HepG2 (cell line): ENCODE measurements around the gene OBSL1. TPM values are rescaled to one million over a fixed set of nuclear protein-coding genes. Genes with fewer than 3 reads are reported as not detected.

ENCODE experiments used
- CENPX ChIP-seq: sonication (generic); formaldehyde crosslinking; IDR thresholded peaks from 2 replicates; pipeline ENCODE4 v1.9.0; 2021; ENCODE audit warnings: mild to moderate bottlenecking, missing genetic modification reagents, moderate library complexity
- CSRNP1 ChIP-seq: sonication (generic); formaldehyde crosslinking; IDR thresholded peaks from 2 replicates; pipeline ENCODE4 v1.8.1; 2023; ENCODE audit warnings: mild to moderate bottlenecking, missing genetic modification reagents
- HMG20A ChIP-seq: IDR thresholded peaks from 2 replicates; pipeline ENCODE4 v1.6.1; 2016; ENCODE audit warnings: borderline replicate concordance
- HNRNPUL1 ChIP-seq: fragments of 200-400 bp; formaldehyde crosslinking; IDR thresholded peaks from 2 replicates; pipeline ENCODE4 v1.6.1; 2017; ENCODE audit warnings: low read depth, mild to moderate bottlenecking, low read length, moderate library complexity
- KLF9 ChIP-seq: IDR thresholded peaks from 2 replicates; pipeline ENCODE4 v1.6.1; 2016; ENCODE audit warnings: low read depth
- NFE2 ChIP-seq: sonication (generic); formaldehyde crosslinking; IDR thresholded peaks from 2 replicates; pipeline ENCODE4 v1.4.0; 2020; ENCODE audit warnings: missing genetic modification reagents
- NKX3-1 ChIP-seq: sonication (generic); formaldehyde crosslinking; IDR thresholded peaks from 2 replicates; pipeline ENCODE4 v1.5.0; 2020; ENCODE audit warnings: missing genetic modification reagents
- REST ChIP-seq, 2 experiments: IDR thresholded peaks; 2 replicates each; pipeline ENCODE4 v1.6.1; 2011 to 2012; ENCODE audit warnings: low read length in 2 of 2, borderline replicate concordance in 1 of 2, low read depth in 1 of 2, mild to moderate bottlenecking in 1 of 2, moderate library complexity in 1 of 2
- SRSF1 ChIP-seq: fragments of 200-400 bp; formaldehyde crosslinking; optimal IDR thresholded peaks from 2 replicates; pipeline ENCODE3; 2017; ENCODE audit warnings: mild to moderate bottlenecking, low read depth, low read length, moderate library complexity
- TGIF2 ChIP-seq: IDR thresholded peaks from 2 replicates; pipeline ENCODE4 v1.6.1; 2016; ENCODE audit warnings: control low read depth, missing compliant biosample characterization
- ZBTB2 ChIP-seq: sonication (generic); formaldehyde crosslinking; IDR thresholded peaks from 2 replicates; pipeline ENCODE4 v1.8.0; 2022; ENCODE audit warnings: low read depth, missing genetic modification reagents
- ZNF142 ChIP-seq: sonication (generic); formaldehyde crosslinking; IDR thresholded peaks from 2 replicates; pipeline ENCODE4 v1.4.0; 2020; ENCODE audit warnings: missing genetic modification reagents
- ZNF792 ChIP-seq: IDR thresholded peaks from 2 replicates; pipeline ENCODE4 v1.6.1; 2016
- polyA plus RNA-seq, 8 experiments: library from polyadenylated mRNA; depleted of rRNA in 3 of 8; stranded (reverse) in 7 of 8; unstranded in 1 of 8; fragments of >200 nt; fragmentation: Illumina TruSeq in 4 of 8; extraction: Trizol in 4 of 8; gene quantifications; 2 replicates each; pipeline versions ENCODE4 v1.2.1 to v1.2.3, GENCODE V29; 2011 to 2016; ENCODE audit warnings: low read depth in 4 of 8, missing spikeins in 1 of 8, mixed read lengths in 1 of 8; ENCODE audit not compliant: insufficient read depth in 1 of 8
- total RNA-seq, 5 experiments: library from RNA; depleted of rRNA; stranded (reverse); fragments of >200 nt; fragmentation: Illumina TruSeq; extraction: Trizol; gene quantifications; 2 replicates each; pipeline ENCODE4 v1.2.3, GENCODE V29; 2016; ENCODE audit warnings: low read depth in 1 of 5
- TF ChIP-seq, protein P1 (sequence below): sonication (generic); formaldehyde crosslinking; IDR thresholded peaks from 2 replicates; pipeline ENCODE4 v1.5.0; 2020; ENCODE audit warnings: missing genetic modification reagents

OBSL1 gene
- total and polyA plus RNA-seq, 2 of the 13 experiments (the other 11 are each of a cell fraction or from before 2014, with no cell fraction given), result 86.7 to 218 TPM

DNA sequence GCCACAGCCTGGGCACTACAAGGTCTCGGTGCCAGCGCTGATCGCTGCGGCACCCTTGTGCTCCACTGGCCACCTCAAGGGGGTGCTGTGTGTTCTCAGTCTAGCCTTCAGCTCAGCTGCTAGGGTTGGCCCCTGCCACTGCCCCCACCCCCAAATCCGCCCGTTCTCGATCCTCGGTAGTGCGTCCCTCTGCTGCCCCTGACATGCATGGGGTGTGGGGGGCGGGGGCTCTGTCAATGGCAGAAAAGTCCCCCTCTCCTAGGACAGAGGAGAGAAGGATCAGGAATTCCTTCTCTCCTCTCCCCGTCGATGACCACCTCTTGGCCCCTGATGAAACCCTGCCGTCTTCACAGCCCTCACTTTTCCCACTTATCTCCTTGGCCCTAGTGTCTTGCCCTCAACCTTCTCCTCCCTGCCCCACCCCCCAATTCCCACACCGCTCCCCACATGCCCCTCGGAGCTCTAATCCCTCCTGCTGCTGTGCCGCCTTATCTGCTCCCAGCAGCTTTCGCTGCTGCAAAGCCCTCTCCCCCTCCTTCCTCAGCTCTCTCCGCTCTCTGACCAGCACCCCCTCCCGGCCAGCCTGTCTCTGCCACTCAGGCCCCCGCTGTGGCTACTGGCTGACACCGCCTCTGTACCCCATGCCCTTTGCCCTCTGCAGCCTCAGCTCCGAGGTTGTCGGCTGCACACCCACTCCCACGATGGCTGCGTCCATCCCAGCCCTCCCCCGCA is 61.4 kb downstream of the OBSL1 start (continued):
- TF ChIP-seq REST (IDR thresholded peaks at IDR 0.05; ENCODE audit: borderline replicate concordance in 1 of 2, low read depth in 1 of 2, low read length in 2 of 2) (no peak), ZBTB2 (CRISPR knock-in tag) (no peak), KLF9 (CRISPR knock-in tag) (no peak), NKX3-1 (no peak), CENPX (CRISPR knock-in tag) (no peak), HNRNPUL1 (no peak), TGIF2 (CRISPR knock-in tag) (no peak), CSRNP1 (CRISPR knock-in tag) (no peak), HMG20A (CRISPR knock-in tag) (no peak), ZNF792 (CRISPR knock-in tag) (0 out of 2 replicates have a peak, but pooled peaks have one; percentile 34), SRSF1 (peak; percentile 30), NFE2 (CRISPR knock-in tag) (no peak), ZNF142 (CRISPR knock-in tag) (no peak)
- TF ChIP-seq, protein P1, sequence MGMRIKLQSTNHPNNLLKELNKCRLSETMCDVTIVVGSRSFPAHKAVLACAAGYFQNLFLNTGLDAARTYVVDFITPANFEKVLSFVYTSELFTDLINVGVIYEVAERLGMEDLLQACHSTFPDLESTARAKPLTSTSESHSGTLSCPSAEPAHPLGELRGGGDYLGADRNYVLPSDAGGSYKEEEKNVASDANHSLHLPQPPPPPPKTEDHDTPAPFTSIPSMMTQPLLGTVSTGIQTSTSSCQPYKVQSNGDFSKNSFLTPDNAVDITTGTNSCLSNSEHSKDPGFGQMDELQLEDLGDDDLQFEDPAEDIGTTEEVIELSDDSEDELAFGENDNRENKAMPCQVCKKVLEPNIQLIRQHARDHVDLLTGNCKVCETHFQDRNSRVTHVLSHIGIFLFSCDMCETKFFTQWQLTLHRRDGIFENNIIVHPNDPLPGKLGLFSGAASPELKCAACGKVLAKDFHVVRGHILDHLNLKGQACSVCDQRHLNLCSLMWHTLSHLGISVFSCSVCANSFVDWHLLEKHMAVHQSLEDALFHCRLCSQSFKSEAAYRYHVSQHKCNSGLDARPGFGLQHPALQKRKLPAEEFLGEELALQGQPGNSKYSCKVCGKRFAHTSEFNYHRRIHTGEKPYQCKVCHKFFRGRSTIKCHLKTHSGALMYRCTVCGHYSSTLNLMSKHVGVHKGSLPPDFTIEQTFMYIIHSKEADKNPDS (CRISPR knock-in tag), result peak; percentile 69; the same call in 1 of the 2 replicates
